C4-2B (cell line): Measurements from ENCODE around the gene ZBTB16.

ENCODE experiments used
- H3K27ac ChIP-seq: fragments of 450-650 bp; 2 replicates; pipeline ENCODE4 v1.5.1; 2017
- CTCF ChIP-seq: fragments of 450-650 bp; conservative IDR thresholded peaks from 2 replicates; pipeline ENCODE4 v1.5.1; 2017; ENCODE audit warnings: mild to moderate bottlenecking
- ZFX ChIP-seq: fragments of 450-650 bp; IDR thresholded peaks from 2 replicates; pipeline ENCODE4 v1.6.1; 2017

The ZBTB16 gene

GRCh38 chr11:114059278-114059983 is at the start of gene ZBTB16:
Gene ZBTB16, plus strand, starts transcription at chr11:114059711. Its CDS starts 3,590 bp downstream, at chr11:114063301.
- TF ChIP-seq ZFX: no peak; the same call in 1 of the 2 replicates
- peak; percentile 33 for TF ChIP-seq CTCF
- H3K27ac ChIP-seq: peak within 1 kb of the TSS; percentile 99

GRCh38 chr11:114010931-114011330 is 48.6 kb upstream of the ZBTB16 start:
- H3K27ac ChIP-seq: no peak overlapping the region
- no peak for TF ChIP-seq CTCF
- no peak for TF ChIP-seq ZFX

GRCh38 chr11:114011443-114011842 is 48.1 kb upstream of the ZBTB16 start:
- TF ChIP-seq ZFX (no peak), CTCF (no peak)

GRCh38 chr11:114015117-114015516 is 44.4 kb upstream of the ZBTB16 start:
- no peak overlapping the region for H3K27ac ChIP-seq
- no peak for TF ChIP-seq CTCF
- TF ChIP-seq ZFX: no peak

More at GRCh38 chr11:114011443-114011842, 48.1 kb upstream of the ZBTB16 start:
- H3K27ac ChIP-seq: no peak overlapping the region

GRCh38 chr11:114016986-114017385 is 42.5 kb upstream of the ZBTB16 start:
- TF ChIP-seq CTCF: no peak
- no peak for TF ChIP-seq ZFX
- H3K27ac ChIP-seq: no peak overlapping the region

GRCh38 chr11:114017723-114018122 is 41.8 kb upstream of the ZBTB16 start:
- no peak overlapping the region for H3K27ac ChIP-seq
- TF ChIP-seq CTCF: no peak
- no peak for TF ChIP-seq ZFX

GRCh38 chr11:114019046-114019445 is 40.5 kb upstream of the ZBTB16 start:
- H3K27ac ChIP-seq: peak overlapping the region; percentile 15; the same call in 1 of the 2 replicates
- TF ChIP-seq ZFX (no peak), CTCF (no peak)
